ENCODE data around the gene JAG2. TPM values are rescaled to one million over a fixed set of nuclear protein-coding genes. Genes with fewer than 3 reads are reported as not detected.

Gene JAG2
- total RNA-seq, 4 donors from 2014 or later, result 5.0 to 19.0 (median 13.9) TPM

- DNase-seq (ENCODE audit: extremely low spot score), result no peak
- TF ChIP-seq POLR2AphosphoS5 (IDR thresholded peaks at IDR 0.05) (no peak), CTCF (IDR thresholded peaks at IDR 0.05) (no peak), EP300 (IDR thresholded peaks at IDR 0.05) (no peak), POLR2A (IDR thresholded peaks at IDR 0.05; ENCODE audit: low read depth) (no peak)
- Histone ChIP-seq H3K36me3 (peaks cover 0 to 65% (median 14%) of the 10 kb centered on the region in 4 donors), H3K9me3 (no peaks in the 10 kb centered on the region), H3K27ac (replicated peaks in 1 of 4) (peak overlapping the region in 3 of 4 donors; percentile 45 to 54 (median 48)), H3K4me1 (peaks cover 6 to 32% (median 9%) of the 10 kb centered on the region in 4 donors), H3K4me3 (no peak overlapping the region), H3K27me3 (no peaks in the 10 kb centered on the region)
- intact Hi-C loops (cut with DNase I), result no loop called here
- 70% methylated on average over 2 of the region's 44 CpGs for WGBS
These were observed 16.5 kb downstream of the JAG2 start for GRCh38 chr14:105151838-105152793.

- WGBS, result 87% methylated on average over 12 of the region's 37 CpGs
- Histone ChIP-seq H3K4me1 (peaks cover 6 to 32% (median 9%) of the 10 kb centered on the region in 4 donors), H3K27ac (replicated peaks in 1 of 4) (no peak overlapping the region), H3K36me3 (peaks cover 0 to 69% (median 17%) of the 10 kb centered on the region in 4 donors), H3K27me3 (no peaks in the 10 kb centered on the region), H3K4me3 (no peak overlapping the region), H3K9me3 (no peaks in the 10 kb centered on the region)
- no peak for DNase-seq (ENCODE audit: extremely low spot score)
- TF ChIP-seq CTCF (IDR thresholded peaks at IDR 0.05), result no peak
- no peak for TF ChIP-seq EP300 (IDR thresholded peaks at IDR 0.05)
- TF ChIP-seq POLR2A (IDR thresholded peaks at IDR 0.05; ENCODE audit: low read depth), result no peak
- no peak for TF ChIP-seq POLR2AphosphoS5 (IDR thresholded peaks at IDR 0.05)
- intact Hi-C loops (cut with DNase I), result no loop called here
These were observed 17.3 kb downstream of the JAG2 start for GRCh38 chr14:105151084-105151837.

- 92% methylated on average over 17 of the region's 35 CpGs for WGBS
- H3K4me1 ChIP-seq, result peaks cover 6 to 32% (median 9%) of the 10 kb centered on the region in 4 donors
- intact Hi-C loops (cut with DNase I), result no loop called here
- TF ChIP-seq EP300 (IDR thresholded peaks at IDR 0.05), result no peak
- TF ChIP-seq POLR2A (IDR thresholded peaks at IDR 0.05; ENCODE audit: low read depth), result no peak
- no peak for TF ChIP-seq CTCF (IDR thresholded peaks at IDR 0.05)
- no peak for TF ChIP-seq POLR2AphosphoS5 (IDR thresholded peaks at IDR 0.05)
- peaks cover 0 to 69% (median 20%) of the 10 kb centered on the region in 4 donors for H3K36me3 ChIP-seq
- H3K27ac ChIP-seq (replicated peaks in 1 of 4), result no peak overlapping the region
- H3K27me3 ChIP-seq, result no peaks in the 10 kb centered on the region
- DNase-seq (ENCODE audit: extremely low spot score), result no peak
- no peak overlapping the region for H3K4me3 ChIP-seq
- H3K9me3 ChIP-seq, result no peaks in the 10 kb centered on the region
These were observed 18.1 kb downstream of the JAG2 start for GRCh38 chr14:105150368-105151083.

GRCh38 chr14:105150026-105150367 lies 18.6 kb downstream of the JAG2 start:
- Histone ChIP-seq H3K4me3 (no peak overlapping the region), H3K27ac (replicated peaks in 1 of 4) (no peak overlapping the region), H3K27me3 (no peaks in the 10 kb centered on the region), H3K9me3 (no peaks in the 10 kb centered on the region), H3K4me1 (peaks cover 6 to 28% (median 9%) of the 10 kb centered on the region in 4 donors), H3K36me3 (peaks cover 0 to 69% (median 20%) of the 10 kb centered on the region in 4 donors)
- 85% methylated on average over 4 of the region's 4 CpGs for WGBS
- intact Hi-C loops (cut with DNase I), result no loop called here
- TF ChIP-seq POLR2AphosphoS5 (IDR thresholded peaks at IDR 0.05), result no peak
- no peak for TF ChIP-seq CTCF (IDR thresholded peaks at IDR 0.05)
- TF ChIP-seq POLR2A (IDR thresholded peaks at IDR 0.05; ENCODE audit: low read depth), result no peak
- TF ChIP-seq EP300 (IDR thresholded peaks at IDR 0.05), result no peak
- DNase-seq (ENCODE audit: extremely low spot score), result no peak
